MM.1S (cell line): ENCODE data around the gene ALDH2.

ENCODE experiments used
- DNase-seq: peaks from one replicate; pipeline ENCODE4 v3.0.0-alpha.2; 2015
- H2AFZ ChIP-seq: fragments of 300-600 bp; sonication (generic); 2 replicates; pipeline ENCODE4 v1.6.0; 2016; ENCODE audit warnings: antibody characterized with exemption, low read length
- H3F3A ChIP-seq: fragments of 300-600 bp; sonication (generic); 2 replicates; pipeline ENCODE4 v1.6.1; 2016; ENCODE audit warnings: mild to moderate bottlenecking, antibody characterized with exemption, low read length, moderate library complexity, mixed read lengths; ENCODE audit not compliant: insufficient read depth
- H3K27ac ChIP-seq: fragments of 300-600 bp; sonication (generic); 2 replicates; pipeline ENCODE4 v1.5.1; 2016; ENCODE audit warnings: mild to moderate bottlenecking, low read length
- H3K27me3 ChIP-seq: fragments of 300-600 bp; sonication (generic); replicated peaks from 2 replicates; pipeline ENCODE4 v1.6.0; 2016; ENCODE audit warnings: low read length; ENCODE audit not compliant: insufficient read depth
- H3K36me3 ChIP-seq: fragments of 300-600 bp; sonication (generic); replicated peaks from 2 replicates; pipeline ENCODE4 v1.6.1; 2016; ENCODE audit warnings: mild to moderate bottlenecking, low read length, mixed read lengths; ENCODE audit not compliant: insufficient read depth
- H3K4me1 ChIP-seq: fragments of 300-600 bp; sonication (generic); 2 replicates; pipeline ENCODE4 v1.6.1; 2016; ENCODE audit warnings: low read length, mixed read lengths
- H3K4me2 ChIP-seq: fragments of 300-600 bp; sonication (generic); 2 replicates; pipeline ENCODE4 v1.6.0; 2016; ENCODE audit warnings: low read depth, low read length
- H3K4me3 ChIP-seq: fragments of 300-600 bp; sonication (generic); 2 replicates; pipeline ENCODE4 v1.5.1; 2016; ENCODE audit warnings: low read length, mixed read lengths
- H3K79me2 ChIP-seq: fragments of 300-600 bp; sonication (generic); 2 replicates; pipeline ENCODE4 v1.6.1; 2016; ENCODE audit warnings: mixed run types, low read length, mixed read lengths
- H3K9ac ChIP-seq: fragments of 300-600 bp; sonication (generic); 2 replicates; pipeline ENCODE4 v1.6.1; 2016; ENCODE audit warnings: low read length, mixed read lengths
- H3K9me2 ChIP-seq: fragments of 300-600 bp; sonication (generic); replicated peaks from 2 replicates; pipeline ENCODE4 v1.6.1; 2016; ENCODE audit warnings: mild to moderate bottlenecking, low read length, mixed read lengths; ENCODE audit not compliant: insufficient read depth
- H3K9me3 ChIP-seq: fragments of 300-600 bp; sonication (generic); replicated peaks from 2 replicates; pipeline ENCODE4 v1.6.1; 2016; ENCODE audit warnings: mild to moderate bottlenecking, low read length, mixed read lengths; ENCODE audit not compliant: insufficient read depth
- H4K20me1 ChIP-seq: fragments of 300-600 bp; sonication (generic); 2 replicates; pipeline ENCODE4 v1.6.1; 2016; ENCODE audit warnings: mild to moderate bottlenecking, low read length, moderate library complexity, mixed read lengths; ENCODE audit not compliant: insufficient read depth
- CTCF ChIP-seq: fragments of 300-600 bp; sonication (generic); IDR thresholded peaks from 2 replicates; pipeline ENCODE4 v1.5.1; 2016; ENCODE audit warnings: antibody characterized with exemption, low read length, mixed read lengths
- EZH2 ChIP-seq: fragments of 300-600 bp; sonication (generic); optimal IDR thresholded peaks from 2 replicates; pipeline ENCODE3; 2017; ENCODE audit warnings: low read depth, mild to moderate bottlenecking, antibody characterized with exemption, low read length, mixed read lengths
- EZH2phosphoT487 ChIP-seq: fragments of 300-600 bp; sonication (generic); IDR thresholded peaks from 2 replicates; pipeline ENCODE4 v1.6.1; 2018; ENCODE audit warnings: antibody characterized with exemption, low read length

ALDH2 gene

GRCh38 chr12:111783046-111783445, 16.3 kb downstream of the ALDH2 start:
- Histone ChIP-seq H3K4me3 (no peak overlapping the region), H3K79me2 (no peaks in the 10 kb centered on the region), H3K9ac (no peak overlapping the region), H4K20me1 (no peaks in the 10 kb centered on the region), H3K4me2 (no peak overlapping the region), H3K9me3 (no peaks in the 10 kb centered on the region), H3K4me1 (no peaks in the 10 kb centered on the region), H2AFZ (no peak overlapping the region), H3K36me3 (no peaks in the 10 kb centered on the region), H3K27ac (no peak overlapping the region), H3K9me2 (no peaks in the 10 kb centered on the region), H3K27me3 (no peaks in the 10 kb centered on the region), H3F3A (no peaks in the 10 kb centered on the region)
- TF ChIP-seq CTCF (no peak), EZH2phosphoT487 (no peak), EZH2 (no peak)
- no peak for DNase-seq

DNA sequence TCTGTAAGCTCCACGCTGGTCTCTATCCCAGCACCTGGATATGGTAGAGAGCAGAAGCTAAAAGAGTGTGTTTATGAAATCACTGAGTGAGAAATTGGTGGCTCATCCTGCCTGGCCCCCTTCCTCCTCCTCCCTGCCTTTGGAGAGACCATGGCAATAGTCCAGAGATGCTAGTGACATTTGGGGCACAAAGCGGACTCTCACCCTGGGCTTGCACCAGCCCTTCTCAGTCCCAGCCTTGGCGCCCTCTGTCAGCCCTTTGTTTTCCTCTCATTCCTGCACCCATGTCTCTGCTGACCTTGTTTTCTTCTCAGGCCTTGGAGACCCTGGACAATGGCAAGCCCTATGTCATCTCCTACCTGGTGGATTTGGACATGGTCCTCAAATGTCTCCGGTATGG, 18.2 kb downstream of the ALDH2 start:
- H3K4me3 ChIP-seq: no peak overlapping the region
- no peak overlapping the region for H3K9ac ChIP-seq
- H3K79me2 ChIP-seq: no peaks in the 10 kb centered on the region
- H3K36me3 ChIP-seq: no peaks in the 10 kb centered on the region
- no peaks in the 10 kb centered on the region for H3K9me3 ChIP-seq
- H3F3A ChIP-seq: no peaks in the 10 kb centered on the region
- H3K27ac ChIP-seq: no peak overlapping the region
- H2AFZ ChIP-seq: no peak overlapping the region
- no peaks in the 10 kb centered on the region for H3K27me3 ChIP-seq
- no peak overlapping the region for H3K4me2 ChIP-seq
- no peaks in the 10 kb centered on the region for H3K9me2 ChIP-seq
- TF ChIP-seq EZH2 (no peak), CTCF (no peak), EZH2phosphoT487 (no peak)
- no peak for DNase-seq
- no peaks in the 10 kb centered on the region for H3K4me1 ChIP-seq
- H4K20me1 ChIP-seq: no peaks in the 10 kb centered on the region

GRCh38 chr12:111785651-111786050, 18.9 kb downstream of the ALDH2 start:
- TF ChIP-seq EZH2phosphoT487 (no peak), EZH2 (no peak), CTCF (no peak)
- DNase-seq: no peak

DNA sequence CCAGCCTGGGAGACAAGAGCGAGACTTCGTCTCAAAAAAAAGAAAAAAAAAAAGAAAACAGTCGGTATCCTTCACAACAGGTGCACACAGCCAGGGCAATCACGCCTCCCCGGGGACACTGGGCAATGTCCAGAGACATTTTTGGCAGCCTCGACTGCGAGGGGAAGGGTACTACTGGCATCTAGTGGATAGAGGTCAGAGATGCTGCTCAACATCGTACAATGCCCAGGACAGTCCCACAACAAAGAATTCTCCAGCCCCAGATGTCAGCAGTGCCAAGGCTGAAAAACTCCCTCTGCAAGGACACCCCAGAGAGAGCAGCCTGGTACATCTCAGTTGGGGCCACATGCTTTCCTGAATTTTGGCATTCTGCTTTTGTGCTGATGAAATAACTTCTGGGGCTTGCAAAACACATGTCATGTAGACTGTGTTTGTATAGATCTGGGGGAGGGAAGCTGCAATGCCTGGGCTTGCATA, 21.5 kb downstream of the ALDH2 start:
- no peaks in the 10 kb centered on the region for H3K36me3 ChIP-seq
- no peaks in the 10 kb centered on the region for H4K20me1 ChIP-seq
- H3K4me1 ChIP-seq: no peaks in the 10 kb centered on the region
- DNase-seq: no peak
- H3K4me2 ChIP-seq: no peak overlapping the region
- H3K79me2 ChIP-seq: no peaks in the 10 kb centered on the region
- no peak overlapping the region for H3K4me3 ChIP-seq
- no peaks in the 10 kb centered on the region for H3F3A ChIP-seq
- no peak overlapping the region for H3K27ac ChIP-seq
- H3K9me2 ChIP-seq: no peaks in the 10 kb centered on the region
- no peaks in the 10 kb centered on the region for H3K27me3 ChIP-seq
- H3K9me3 ChIP-seq: no peaks in the 10 kb centered on the region
- no peak overlapping the region for H3K9ac ChIP-seq
- TF ChIP-seq EZH2 (no peak), CTCF (no peak), EZH2phosphoT487 (no peak)
- no peak overlapping the region for H2AFZ ChIP-seq

More at GRCh38 chr12:111785651-111786050, 18.9 kb downstream of the ALDH2 start:
- Histone ChIP-seq H4K20me1 (no peaks in the 10 kb centered on the region), H3K9ac (no peak overlapping the region), H2AFZ (no peak overlapping the region), H3K9me3 (no peaks in the 10 kb centered on the region), H3K79me2 (no peaks in the 10 kb centered on the region), H3K27me3 (no peaks in the 10 kb centered on the region), H3K4me2 (no peak overlapping the region), H3K4me3 (no peak overlapping the region), H3K9me2 (no peaks in the 10 kb centered on the region), H3F3A (no peaks in the 10 kb centered on the region), H3K4me1 (no peaks in the 10 kb centered on the region), H3K27ac (no peak overlapping the region), H3K36me3 (no peaks in the 10 kb centered on the region)
